ENCODE results near the gene OR1F1.
A peak's percentile ranks its signal among the peaks of the same experiment; 100 is the strongest.

The OR1F1 gene

GRCh38 chr16:3143598-3144320 is 44.2 kb upstream of the OR1F1 start:
- Histone ChIP-seq H2AFZ (peak overlapping the region; percentile 72), H3K4me1 (peaks cover 25% of the 10 kb centered on the region), H3K27me3 (ENCODE audit: control insufficient read depth, insufficient read depth, low read length) (no peaks in the 10 kb centered on the region), H3K9me3 (ENCODE audit: control insufficient read depth, low read length) (no peaks in the 10 kb centered on the region), H3K79me2 (no peaks in the 10 kb centered on the region), H3K9ac (no peak overlapping the region), H3K27ac (peak overlapping the region; percentile 84), H3K4me2 (ENCODE audit: low read length) (peak overlapping the region; percentile 50), H3K36me3 (ENCODE audit: control insufficient read depth, insufficient read depth, low read length) (no peaks in the 10 kb centered on the region), H3K4me3 (ENCODE audit: low read depth, low read length) (no peak overlapping the region)
- no peak for TF ChIP-seq CTCF (IDR thresholded peaks at IDR 0.05)

- Histone ChIP-seq H3K4me3 (ENCODE audit: low read depth, low read length) (no peak overlapping the region), H3K4me1 (peaks cover 25% of the 10 kb centered on the region), H3K9me3 (ENCODE audit: control insufficient read depth, low read length) (no peaks in the 10 kb centered on the region), H3K9ac (no peak overlapping the region), H3K36me3 (ENCODE audit: control insufficient read depth, insufficient read depth, low read length) (no peaks in the 10 kb centered on the region), H3K27me3 (ENCODE audit: control insufficient read depth, insufficient read depth, low read length) (no peaks in the 10 kb centered on the region), H3K4me2 (ENCODE audit: low read length) (peak overlapping the region; percentile 50), H3K27ac (peak overlapping the region; percentile 84), H3K79me2 (no peaks in the 10 kb centered on the region), H2AFZ (peak overlapping the region; percentile 20)
- no peak for TF ChIP-seq CTCF (IDR thresholded peaks at IDR 0.05)
Measured at GRCh38 chr16:3144321-3144983, 43.6 kb upstream of the OR1F1 start.

GRCh38 chr16:3145151-3145550 is 42.9 kb upstream of the OR1F1 start:
- no peaks in the 10 kb centered on the region for H3K79me2 ChIP-seq
- TF ChIP-seq CTCF (IDR thresholded peaks at IDR 0.05): no peak
- no peaks in the 10 kb centered on the region for H3K27me3 ChIP-seq (ENCODE audit: control insufficient read depth, insufficient read depth, low read length)
- H3K4me3 ChIP-seq (ENCODE audit: low read depth, low read length): no peak overlapping the region
- no peak overlapping the region for H3K9ac ChIP-seq
- H3K4me2 ChIP-seq (ENCODE audit: low read length): peak overlapping the region; percentile 26
- H3K27ac ChIP-seq: no peak overlapping the region
- no peaks in the 10 kb centered on the region for H3K36me3 ChIP-seq (ENCODE audit: control insufficient read depth, insufficient read depth, low read length)
- H3K4me1 ChIP-seq: peaks cover 25% of the 10 kb centered on the region
- H3K9me3 ChIP-seq (ENCODE audit: control insufficient read depth, low read length): no peaks in the 10 kb centered on the region
- H2AFZ ChIP-seq: no peak overlapping the region

- Histone ChIP-seq H3K4me2 (ENCODE audit: low read length) (no peak overlapping the region), H3K79me2 (no peaks in the 10 kb centered on the region), H3K27me3 (ENCODE audit: control insufficient read depth, insufficient read depth, low read length) (no peaks in the 10 kb centered on the region), H3K27ac (no peak overlapping the region), H3K9me3 (ENCODE audit: control insufficient read depth, low read length) (no peaks in the 10 kb centered on the region), H3K4me3 (ENCODE audit: low read depth, low read length) (no peak overlapping the region), H3K4me1 (peaks cover 25% of the 10 kb centered on the region), H2AFZ (no peak overlapping the region), H3K9ac (no peak overlapping the region), H3K36me3 (ENCODE audit: control insufficient read depth, insufficient read depth, low read length) (no peaks in the 10 kb centered on the region)
- no peak for TF ChIP-seq CTCF (IDR thresholded peaks at IDR 0.05)
Measured at GRCh38 chr16:3145660-3146059, 42.3 kb upstream of the OR1F1 start.

Data from parathyroid adenoma (tissue), 2 donors.